GM19099 (cell line): Measurements from ENCODE around the gene ZNF516.

Experiments used
- POLR2A ChIP-seq: IDR thresholded peaks from 3 replicates; pipeline ENCODE4 v1.6.1; 2011; ENCODE audit warnings: low read depth; ENCODE audit not compliant: insufficient read length; ENCODE audit errors: extremely low read depth

Gene ZNF516

GRCh38 chr18:76495435-76496193 is 572 bp upstream of the ZNF516 start:
- peak; percentile 65 for TF ChIP-seq POLR2A

DNA sequence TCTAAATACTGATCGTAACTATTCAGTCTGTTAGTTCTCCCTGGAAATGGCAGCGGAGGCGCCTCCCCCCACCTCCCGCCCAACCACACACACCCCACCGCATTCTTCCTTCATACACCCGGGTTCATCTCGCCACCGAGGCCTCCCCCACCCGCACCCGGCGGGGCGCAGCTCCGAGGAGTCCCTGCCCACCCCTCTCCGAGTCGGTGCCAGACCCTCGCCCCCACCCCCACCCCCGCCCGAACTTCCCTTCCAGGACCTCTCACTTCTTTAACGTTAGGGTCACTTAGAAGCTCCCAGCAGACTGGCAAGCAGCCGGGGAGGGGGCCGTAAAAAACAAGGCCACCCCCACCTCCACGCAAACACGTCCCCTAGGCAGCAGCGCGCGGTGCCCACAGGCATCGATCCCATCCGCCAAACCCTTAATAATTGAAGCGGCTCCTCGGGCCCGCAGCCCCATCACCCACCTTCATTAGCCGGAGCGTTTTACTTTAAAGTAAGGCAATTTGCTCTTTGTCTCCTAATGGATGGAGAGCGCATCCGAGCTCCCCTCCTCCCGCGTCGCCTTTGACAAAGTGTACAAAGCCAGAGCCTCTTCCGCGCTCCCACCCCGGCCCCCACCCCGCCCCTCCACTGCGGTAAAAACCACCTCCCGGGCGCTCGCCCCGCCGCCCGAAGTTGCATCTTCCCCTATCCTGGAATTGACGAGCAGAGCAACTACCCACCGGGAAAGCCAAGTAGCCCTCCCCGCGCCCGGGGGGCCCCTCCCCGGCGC is 624 bp downstream of the ZNF516 start:
- TF ChIP-seq POLR2A, result no peak

DNA sequence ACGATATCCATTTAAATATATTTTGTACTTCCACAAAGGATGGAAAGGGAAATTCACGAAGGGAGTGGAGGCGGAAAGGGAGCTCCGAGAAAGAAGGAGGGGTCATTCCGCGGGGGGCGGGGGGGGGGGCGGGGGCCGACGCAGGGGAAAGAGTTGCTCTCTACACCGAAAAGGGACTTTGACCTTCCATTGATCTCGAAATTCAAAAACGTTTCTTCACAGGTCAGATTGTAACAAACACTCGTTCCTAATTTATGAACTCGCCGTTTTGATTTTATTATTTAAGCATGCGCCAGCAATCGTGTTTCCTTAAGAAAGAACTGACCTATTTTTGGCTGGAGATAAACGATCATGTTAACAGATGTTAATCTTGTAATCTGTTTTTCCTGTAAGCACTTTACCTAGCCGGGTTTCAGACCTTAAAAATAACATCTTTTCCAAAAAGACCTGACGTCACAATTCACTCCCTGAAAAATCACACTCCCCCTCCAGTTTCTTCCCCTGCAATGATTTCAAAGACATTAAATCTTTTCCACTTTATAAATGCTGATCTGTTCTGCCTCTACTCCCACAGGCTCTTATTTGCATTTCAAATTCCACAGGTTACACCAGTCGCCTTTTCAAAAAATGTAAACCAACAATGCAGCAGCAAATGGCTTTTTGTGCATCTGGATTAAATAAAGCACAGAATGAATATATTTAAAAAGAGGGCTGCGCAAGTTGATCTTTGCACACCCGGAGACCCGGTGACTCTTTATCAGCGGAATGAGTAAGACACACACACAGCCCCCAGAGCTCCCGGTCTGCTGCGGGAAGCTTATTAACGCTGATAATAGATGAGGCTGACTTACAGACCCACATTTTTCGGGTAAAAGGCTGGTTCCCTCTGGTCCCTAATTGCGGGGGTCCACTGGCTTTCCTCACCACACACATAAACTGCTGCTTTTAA is 1.6 kb downstream of the ZNF516 start:
- TF ChIP-seq POLR2A, result no peak

GRCh38 chr18:76492669-76493212 is 2.3 kb downstream of the ZNF516 start:
- peak; percentile 53 for TF ChIP-seq POLR2A

DNA sequence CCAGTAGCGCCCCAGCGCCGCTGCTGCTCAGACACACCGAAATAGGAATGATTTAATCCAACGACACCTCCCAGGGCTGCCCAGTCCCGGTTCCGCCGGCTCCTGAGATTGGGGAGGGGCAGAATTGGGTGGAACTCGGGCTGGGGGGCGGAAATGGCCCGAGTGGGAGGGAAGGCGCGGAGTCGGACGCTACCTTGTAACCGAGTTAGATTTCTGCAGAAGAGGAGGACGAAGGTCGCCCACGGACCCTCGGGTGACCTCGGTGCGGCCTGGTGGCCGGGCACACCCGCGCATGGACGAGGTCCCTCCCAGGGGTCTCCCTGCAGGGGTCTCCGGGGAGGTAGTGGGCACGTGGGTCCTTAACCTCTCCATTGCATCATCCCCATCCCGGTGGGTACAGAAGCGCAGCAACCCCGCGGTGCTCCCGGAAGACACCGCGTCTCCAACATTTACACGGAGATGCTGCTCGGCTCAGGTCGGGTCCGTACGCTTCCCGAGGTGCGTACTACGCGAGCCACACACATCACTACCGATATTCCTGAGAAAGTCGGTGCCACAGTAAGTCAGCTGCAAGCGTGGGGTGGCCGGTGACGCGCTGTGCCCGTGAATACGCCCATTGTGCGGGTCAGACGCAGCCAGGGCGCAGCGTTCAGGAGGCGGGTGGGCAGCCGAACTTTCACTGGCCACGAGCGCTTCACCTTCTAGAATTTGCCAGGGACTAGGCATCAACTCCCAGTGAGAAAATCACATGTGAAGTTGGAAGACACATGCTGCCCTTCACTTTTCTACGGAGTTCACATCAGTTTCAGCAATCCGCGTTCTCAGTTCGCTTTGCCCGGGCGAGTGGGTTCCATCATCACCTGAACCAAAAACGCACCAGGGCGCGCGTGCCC is 3.0 kb downstream of the ZNF516 start:
- TF ChIP-seq POLR2A, result no peak

DNA sequence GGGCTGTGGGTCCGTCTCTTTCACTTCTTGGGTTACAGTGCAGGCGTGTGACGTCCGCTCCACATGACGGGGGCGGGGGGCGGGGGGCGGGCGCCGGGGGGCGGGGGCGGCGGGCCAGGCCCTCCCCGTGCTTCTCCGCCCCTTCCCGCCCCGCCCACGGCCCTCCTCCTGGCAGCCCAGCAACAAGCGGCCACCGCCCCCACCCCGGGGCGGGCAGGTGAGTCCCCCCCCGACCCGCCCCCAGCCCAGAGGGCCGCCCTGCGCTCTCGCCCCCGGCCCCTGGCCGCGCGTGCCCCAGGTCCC is 3.6 kb downstream of the ZNF516 start:
- TF ChIP-seq POLR2A, result no peak

GRCh38 chr18:76490670-76491472 is 4.2 kb downstream of the ZNF516 start:
- TF ChIP-seq POLR2A, result no peak

DNA sequence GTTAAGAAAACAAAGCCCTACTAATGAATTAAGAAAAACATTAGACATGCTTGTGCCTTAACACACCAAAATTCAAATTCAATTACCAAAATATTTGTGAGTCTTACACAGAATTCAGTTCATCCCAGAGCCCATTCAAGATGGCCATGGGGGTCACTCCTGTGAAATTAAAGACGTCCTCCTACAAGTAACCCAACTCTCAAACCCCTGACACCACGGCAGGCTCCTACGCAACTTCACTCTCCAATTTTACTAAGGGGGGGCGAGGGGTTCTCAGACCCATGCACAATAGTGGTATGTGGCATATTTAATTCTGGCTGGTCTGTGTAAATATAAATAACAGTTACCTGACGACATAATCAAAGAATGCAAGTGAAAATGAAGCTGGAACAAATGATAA is 5.0 kb downstream of the ZNF516 start:
- TF ChIP-seq POLR2A, result no peak

DNA sequence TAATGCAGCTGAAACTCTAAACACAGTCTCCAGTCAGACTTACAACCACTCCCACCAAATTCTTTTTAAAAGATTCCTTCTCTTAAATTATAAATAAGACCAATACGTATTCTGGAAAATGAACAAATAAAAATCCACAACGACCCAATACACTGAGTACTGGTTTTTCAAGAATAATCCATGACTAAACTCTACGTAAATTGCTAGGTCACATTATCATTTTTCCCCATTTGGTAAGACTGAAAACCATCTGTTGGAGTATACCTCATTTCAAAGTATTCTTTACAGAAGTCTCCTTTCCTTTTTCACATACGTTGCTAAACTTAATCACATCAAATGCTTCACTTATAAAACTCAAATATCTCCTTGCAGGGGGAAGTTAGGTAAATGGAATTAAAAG is 6.0 kb downstream of the ZNF516 start:
- TF ChIP-seq POLR2A, result no peak

GRCh38 chr18:76488190-76488589 is 6.9 kb downstream of the ZNF516 start:
- no peak for TF ChIP-seq POLR2A

- no peak for TF ChIP-seq POLR2A
Measured at GRCh38 chr18:76487782-76488181, 7.3 kb downstream of the ZNF516 start.

GRCh38 chr18:76487070-76487469 is 8.0 kb downstream of the ZNF516 start:
- TF ChIP-seq POLR2A, result no peak

DNA sequence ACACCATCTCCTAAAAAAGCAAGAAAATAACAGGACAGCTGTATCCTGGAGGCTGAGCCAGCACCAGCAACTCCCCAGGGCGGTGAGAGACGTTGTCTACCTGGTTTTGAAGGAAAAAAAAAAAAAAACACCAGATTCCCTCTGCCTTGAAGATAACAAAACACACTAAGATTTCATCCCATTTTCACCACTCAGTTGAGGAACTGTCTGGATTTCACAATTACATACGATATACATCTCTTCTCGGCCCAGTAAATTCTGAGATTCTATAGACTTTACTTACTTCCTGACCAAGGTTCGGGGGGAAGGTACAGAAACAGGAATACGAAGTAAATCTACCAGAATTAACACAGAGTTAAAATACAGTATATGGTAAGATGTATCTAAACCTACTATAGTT is 8.5 kb downstream of the ZNF516 start:
- TF ChIP-seq POLR2A, result no peak
